ENCODE data around the gene BACH2.
A peak's percentile ranks its signal among the peaks of the same experiment; 100 is the strongest.

BACH2 gene

DNA sequence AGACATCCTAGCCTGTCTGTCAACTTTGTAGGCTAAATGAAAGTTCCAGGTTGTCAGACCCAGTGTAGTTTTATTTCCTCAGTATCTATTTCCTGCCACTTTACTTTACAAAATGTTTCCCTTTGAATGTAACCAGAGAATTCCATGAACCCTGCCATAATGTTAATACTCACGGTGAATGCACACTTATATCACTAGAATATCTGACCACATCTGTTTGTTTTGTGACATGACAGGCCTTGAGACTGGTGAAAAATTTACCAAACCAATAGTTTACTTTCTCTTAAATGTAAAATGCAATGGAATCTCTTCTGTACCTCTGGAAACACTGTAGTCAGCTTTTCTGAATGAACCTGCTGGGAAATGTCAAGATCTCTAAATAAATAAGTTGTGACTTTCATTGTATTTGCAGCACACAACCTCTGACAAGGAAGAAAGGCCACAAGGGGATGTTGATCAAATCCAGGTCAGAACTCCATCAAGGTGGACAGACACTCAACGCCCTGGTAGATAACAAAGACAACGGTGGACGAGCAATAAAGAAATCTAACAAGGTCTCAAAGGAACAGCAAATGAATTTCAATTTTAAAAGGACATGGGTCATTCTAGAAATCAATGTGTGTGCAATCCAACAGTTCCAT, 59.2 kb downstream of the BACH2 start:
- no peak for DNase-seq

DNA sequence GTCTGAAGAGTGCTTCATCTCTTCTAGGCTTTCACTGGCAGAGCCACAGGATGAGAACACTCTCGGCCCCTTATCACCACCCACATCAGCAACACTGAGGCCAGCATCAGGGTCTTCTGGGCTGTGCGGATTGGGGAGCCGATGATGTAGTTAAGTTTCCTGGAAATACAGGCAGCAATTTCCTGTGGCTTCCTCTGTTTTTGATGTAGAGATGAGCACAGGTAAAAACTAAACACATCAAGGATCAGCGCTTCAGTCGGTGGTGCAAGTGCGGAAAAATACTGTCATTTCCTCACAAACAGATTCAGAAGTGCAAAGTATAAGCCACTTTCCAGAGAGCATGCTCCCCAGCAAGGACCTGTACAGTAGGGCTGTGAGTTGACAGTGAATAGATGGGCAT, 62.6 kb downstream of the BACH2 start:
- no peak for DNase-seq

DNA sequence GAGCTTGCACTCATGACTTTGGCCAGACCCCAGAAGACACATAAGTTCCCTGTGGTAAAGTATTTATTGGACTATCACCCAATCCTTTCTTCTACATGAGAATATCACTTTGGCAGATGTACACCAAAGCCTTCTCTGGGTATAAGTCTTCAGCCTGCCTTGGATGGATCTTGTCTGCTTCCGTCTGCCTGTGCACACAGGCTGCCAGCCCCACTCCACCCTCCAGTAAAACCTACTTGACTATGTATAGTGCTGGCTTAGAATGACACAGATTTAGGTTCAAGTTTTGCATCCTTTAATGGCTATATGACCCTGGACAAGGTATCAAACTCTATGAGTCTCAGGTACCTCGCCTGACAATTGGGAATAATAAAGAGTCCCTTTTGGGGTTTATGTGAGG, 63.4 kb downstream of the BACH2 start:
- DNase-seq = no peak

DNA sequence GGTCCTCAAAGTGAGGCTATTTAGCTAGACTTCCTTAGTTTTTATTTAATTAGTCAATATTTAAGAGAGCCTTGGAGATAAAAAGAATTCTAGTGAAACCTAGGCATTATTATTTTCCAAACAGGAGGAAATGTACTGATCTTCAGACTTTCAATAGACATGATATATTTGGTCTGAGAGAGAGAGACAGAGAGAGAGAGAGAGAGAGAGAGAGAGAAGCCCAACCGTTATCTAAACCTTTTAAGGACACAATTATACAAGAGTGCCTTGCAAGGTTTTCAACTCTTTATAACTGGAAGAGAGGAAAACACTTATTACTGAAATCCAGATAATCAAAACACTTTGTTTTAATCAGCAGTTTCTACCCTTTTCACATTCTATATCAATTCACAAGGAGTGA, 64.8 kb downstream of the BACH2 start:
- no peak for DNase-seq

DNA sequence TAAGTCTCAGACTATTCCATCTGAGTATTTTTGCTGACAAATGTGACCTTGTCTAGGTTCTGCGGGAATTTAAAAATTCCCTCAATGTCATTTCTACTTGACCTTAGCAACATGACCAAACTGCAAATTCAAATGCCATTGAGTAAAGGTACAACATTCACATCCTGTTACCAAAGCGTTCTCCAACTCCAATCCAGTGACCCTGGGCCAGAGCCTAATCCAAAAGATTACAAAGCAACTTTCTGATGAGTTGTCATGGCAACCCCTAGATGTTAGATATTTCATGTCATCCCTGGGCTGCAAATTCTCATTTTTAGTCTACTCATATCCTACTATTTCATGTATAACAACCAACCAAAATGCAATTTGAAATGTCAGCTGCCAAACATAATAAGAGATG, 65.3 kb downstream of the BACH2 start:
- DNase-seq = no peak

DNA sequence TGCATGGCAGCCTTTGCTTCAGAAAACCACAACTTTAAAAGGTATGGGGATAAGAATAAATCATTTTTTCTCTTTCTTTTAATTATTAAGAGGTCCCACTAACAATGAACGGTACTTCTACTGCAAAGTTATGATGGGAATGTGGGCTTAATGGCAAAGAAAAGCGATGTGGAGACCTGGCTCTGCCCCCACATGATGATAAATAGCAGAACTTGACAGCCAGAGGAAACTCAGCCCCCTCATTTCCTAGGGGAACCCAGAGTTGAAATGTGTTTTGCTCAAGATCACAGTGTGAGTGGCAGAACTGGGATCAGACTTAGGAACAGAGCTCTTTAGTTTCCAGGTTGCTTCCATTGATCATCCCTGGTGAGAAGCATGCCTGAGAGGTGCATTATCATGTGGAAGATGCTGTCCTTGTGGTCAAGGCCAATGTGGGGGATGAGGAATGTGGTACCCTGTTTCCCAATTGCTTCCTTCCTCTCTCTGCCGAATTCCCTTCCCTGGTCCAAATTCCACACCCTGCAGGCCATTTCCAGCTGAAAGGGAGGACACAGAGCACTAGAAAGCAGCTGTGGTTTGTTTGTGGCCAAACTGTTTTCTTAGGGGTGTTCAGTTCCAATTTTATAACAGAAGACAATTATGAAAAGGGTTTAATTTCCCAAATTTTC, 66.0 kb downstream of the BACH2 start:
- DNase-seq = no peak

DNA sequence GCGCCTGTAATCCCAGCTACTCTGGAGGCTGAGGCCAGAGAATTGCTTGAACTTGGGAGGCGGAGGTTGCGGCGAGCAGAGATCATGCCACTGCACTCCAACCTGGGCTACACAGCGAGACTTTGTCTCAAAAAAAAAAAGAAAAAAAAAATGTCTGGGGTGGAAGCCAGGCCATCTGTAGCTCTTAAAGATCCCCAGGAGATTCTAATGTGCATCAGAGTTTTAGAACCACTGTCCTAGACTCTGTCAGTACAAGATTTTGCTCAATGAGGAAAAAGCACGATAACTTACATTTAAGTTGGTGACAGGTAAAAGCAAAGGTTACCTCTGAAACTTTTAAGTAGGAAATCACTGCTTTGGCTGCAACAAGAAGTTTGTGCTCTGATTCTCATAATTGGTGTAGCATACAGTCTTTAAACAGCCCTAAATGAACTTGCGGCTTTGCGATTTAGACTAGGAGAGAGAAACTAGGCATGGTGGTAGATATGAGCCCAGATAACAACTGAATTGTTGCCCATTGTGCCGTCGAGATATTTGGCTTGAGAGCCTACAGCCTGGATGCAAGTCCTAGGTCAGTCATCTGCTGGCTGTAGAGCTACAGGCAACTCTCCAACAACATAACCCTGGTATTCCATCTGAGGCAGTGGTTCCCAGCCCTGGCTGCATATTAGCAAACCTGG, 67.2 kb downstream of the BACH2 start:
- no peak for DNase-seq

DNA sequence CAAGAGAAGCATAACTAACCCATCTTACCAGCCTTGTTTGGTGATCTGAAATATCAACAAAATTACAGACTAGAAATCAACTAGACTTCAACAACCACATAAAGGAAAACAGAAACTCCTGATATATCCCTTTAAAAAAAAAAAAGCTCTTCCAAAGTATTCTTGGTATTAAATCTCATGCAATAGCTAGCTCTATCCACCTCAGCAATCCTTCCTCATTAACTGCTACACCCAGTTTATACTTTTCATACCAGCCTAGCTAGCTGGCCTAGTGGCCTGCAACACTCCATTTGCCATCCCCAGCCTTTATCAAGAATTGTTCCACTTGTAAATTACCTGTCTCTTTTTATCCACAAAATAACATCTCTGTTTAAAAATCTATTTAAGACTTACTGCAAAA, 69.0 kb downstream of the BACH2 start:
- DNase-seq = no peak

DNA sequence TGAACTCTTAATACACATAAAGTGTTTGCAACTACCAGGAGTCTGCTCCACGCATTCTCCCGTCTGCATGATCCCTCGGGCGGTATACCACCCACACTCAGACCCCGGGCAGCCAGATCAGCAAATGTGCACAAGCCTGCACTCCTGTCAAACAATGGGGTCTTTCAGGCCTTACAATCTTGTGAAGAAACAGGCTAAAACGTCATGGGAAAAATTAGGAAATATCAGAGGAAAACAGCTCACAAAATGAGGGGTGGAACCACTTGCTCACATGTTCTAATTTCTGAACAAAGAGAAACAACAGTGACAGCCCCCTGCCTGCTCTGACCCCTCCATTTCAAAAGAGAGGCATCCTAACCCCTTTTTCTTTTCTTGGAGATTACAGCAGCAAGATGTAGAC, 69.4 kb downstream of the BACH2 start:
- DNase-seq = no peak

DNA sequence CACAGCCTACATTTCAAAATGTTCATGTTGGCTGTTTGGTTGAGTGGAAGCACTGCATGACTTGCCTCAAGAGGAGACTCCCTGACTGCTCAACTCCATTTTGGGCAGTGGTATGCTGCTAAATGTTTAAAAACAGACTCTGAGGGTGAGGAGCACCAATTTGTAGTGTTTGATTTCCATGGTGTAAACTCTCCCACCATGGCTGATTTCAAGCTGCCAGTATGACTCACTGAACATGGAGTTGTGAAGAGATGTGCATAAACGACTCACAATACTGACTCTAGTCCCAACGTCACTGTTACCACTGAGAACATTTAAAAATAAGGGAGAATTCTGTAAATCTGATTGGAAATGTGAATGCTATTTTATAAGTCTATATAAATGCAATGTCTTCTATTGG, 70.4 kb downstream of the BACH2 start:
- DNase-seq = no peak

DNA sequence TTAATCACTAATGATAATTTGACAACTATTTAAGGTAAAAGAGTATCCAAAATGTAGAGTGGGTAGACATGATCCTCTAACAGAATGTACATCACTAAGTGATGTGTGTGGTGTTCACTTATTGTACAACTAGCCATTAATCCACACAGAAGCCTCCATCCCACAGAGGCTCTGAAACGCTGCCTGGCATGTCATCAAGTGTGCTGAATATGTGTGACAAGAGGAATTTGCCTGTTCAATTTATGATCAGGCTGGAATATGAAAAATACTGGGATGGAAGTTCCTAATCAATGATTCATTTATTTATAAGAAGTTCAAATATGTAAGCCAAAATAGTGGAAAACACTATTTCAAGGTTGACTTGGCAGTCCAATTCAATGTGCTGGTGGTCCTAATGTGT, 72.4 kb downstream of the BACH2 start:
- DNase-seq = no peak

DNA sequence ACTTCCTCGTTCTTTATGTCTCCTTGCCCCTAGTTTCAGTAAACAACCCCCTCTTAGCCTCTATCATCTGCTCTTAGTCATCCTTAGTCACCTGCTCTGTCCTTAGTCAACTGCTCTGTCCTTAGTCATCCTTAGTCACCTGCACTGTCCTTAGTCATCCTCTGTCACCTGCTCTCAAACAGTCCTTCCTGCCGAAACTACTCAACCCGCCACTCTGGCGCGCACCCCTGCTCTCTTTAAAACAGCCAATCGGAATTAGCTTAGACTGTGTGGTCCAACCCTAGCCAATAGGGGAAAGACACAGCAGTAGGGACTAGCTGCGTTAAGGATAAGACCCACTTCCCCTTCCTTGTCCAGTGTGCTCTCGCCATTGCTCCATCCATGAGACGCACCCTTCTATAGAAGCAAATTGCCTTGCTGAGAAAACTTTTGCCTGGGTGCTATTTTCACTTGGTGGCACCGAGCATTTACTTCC, 73.9 kb downstream of the BACH2 start:
- DNase-seq = no peak

DNA sequence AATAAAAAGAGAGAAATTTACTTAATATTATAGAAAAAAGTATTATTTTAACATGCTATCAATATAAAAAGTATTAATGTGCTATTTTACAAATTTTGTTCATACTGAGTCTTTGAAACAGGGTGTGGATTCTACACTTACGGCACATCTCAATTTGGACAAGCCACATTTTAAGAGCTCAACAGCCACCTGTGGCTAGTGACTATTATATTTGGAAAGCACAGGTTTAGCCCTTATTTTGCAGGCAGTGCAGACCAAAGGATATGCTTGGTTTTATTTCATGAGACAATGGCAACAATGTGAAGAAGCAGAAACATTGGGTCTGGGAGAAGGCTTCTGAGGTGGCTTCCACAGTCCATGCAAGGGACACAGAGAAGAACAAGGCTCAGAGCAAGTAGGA, 74.6 kb downstream of the BACH2 start:
- no peak for DNase-seq

DNA sequence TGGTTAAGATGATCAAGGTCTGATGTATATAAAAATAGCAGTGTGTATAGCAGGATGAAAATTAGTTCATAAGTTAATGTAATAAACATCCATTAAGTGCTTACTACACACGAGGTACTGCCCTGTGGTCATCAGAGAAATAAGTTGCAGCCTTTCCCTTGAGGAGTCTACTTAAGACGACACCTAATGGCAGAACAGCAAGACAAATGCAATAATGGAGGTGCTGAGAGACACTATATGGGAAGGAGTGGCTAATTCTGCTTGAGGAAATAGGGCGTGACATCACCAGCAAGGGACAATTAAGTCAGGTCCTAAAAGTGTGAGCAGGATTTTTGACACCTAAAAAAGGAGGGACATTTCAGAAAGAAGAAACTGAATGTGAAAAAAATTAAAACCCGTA, 75.2 kb downstream of the BACH2 start:
- DNase-seq = no peak

DNA sequence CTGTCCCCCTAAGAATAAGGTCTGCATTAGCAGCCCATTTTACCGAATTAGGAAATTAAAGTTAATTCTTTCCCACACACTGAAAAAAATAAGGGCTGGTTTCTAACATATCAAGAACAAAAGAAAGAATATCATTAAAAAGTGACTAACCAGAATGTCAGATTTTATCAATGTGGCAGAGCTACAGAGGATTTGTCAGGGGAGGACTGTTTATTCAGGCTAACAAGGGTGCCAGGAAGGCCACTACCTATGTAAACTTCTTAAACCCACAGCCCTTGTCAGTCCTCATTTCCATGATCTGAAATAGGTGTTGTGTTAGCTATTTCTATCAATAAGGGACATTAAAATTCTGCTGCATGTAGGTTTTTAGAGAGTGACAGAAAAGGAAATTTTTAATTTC, 76.4 kb downstream of the BACH2 start:
- no peak for DNase-seq

DNA sequence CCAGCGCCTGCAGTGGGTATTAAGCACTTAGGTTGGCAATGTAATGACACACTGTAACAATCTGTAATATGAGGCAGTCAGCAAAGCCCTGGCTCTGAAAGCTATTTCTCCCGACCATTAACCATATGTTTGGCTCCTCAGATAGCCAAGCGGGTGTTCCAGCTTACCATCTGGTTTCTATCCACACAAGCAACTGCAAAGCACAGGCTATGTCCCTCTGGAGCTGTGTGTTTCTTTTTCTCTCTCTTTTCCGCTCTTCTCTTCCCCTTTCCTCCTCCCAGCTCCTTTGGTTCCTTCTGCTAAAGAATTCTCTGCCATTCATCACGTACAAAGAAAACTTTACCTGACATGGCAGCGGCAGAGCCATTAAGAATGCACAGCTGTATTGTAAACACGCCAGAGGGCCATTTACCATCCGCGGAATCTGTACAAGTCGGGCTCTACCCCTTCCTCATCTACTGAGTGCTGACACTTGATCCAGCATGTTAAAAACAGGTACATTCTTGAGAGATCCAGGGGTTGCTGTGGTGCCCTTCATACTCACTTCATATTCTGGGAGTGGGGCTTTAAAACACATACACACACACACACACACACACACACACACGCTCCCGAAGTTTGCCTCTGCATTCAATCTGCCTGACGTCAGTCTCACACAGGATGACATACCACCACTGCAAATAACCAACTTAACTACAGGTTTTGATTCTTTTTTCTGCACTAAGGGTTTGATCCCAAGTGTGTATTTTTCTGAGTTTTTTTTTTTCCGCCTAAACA, 77.2 kb downstream of the BACH2 start:
- peak in 1 of 2 experiments; percentile 42 for DNase-seq

DNA sequence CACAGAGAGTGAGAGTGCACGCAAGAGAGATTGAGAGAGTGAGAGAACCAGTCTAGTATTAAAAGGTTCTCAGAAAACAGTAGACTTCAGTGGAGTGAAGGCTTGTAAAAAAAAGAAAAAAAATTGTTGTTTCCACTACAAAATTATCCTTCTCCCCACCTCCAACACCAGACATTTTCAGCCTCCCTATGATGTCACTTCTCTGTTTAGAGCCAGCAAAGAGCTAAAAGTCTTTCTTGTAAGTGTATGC, 77.8 kb downstream of the BACH2 start:
- no peak for DNase-seq

DNA sequence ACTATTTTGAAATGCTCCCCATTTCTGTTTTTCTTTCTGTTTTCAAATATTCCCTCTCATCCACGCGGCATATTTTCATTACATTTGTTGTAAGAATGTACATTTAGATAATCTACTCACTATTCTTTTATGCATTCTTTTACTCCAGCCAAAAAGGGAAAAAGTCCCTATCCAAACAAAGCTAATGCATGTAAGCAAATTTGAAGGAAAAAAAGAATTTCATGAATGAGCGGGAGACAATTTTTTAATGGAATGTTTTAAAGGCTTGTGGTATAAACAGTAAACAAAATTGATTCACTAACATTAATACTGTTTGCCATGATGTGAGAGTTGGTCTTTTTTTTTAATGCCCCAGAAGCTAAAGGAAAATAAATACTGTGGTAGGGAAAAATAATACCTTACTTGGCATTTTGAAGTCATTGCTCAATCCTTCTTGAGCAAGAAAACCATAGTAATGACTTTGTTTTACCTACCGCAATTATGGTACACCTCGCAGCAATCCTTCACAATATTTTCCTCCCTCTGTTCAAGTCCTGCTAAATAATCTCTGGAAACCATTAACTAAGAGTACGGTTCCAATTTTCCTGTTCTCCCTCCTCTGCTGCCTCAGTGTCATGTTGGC, 79.0 kb downstream of the BACH2 start:
- DNase-seq = no peak

DNA sequence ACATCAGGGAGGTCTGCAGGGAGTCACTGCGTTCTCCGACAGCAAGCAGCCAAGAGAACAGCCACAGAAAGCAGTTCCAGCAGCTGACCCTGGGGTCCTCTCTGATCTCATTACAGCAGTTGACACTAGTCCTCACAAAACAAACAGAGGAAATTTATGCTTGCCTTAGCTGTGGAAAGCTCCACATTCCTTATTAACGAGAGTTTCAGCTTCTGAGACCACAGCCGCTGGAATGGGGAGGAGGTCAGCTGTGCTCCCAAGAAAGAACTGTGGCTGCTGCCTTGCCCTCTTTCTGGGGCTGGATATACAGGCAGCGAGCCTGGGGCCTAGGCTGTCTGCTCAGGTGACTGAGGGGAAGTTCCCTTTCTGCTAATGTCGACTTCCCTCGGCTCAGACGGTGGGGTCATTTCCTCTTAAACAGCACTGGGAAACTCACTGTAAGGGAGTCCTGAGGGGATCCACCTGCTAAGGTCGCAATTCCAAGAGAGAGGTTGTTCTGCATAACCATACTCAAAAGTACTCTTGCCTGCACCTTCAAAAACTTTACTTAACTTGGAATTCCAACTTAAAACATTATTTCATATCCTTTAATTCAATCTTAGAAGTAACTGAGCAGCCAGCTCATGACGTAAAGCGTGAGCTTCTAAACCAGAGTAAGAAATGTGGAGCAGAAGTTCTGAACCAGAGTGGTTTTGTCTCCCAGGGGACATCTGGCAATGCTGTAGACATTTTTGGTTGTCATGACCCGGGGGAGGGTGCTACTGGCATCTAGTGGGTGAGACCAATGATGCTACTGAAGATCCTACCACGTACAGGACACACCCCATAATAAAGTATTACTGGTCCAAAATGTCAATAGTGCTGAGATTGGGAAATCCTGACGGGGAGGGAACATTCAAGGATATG, 80.3 kb downstream of the BACH2 start:
- no peak for DNase-seq

DNA sequence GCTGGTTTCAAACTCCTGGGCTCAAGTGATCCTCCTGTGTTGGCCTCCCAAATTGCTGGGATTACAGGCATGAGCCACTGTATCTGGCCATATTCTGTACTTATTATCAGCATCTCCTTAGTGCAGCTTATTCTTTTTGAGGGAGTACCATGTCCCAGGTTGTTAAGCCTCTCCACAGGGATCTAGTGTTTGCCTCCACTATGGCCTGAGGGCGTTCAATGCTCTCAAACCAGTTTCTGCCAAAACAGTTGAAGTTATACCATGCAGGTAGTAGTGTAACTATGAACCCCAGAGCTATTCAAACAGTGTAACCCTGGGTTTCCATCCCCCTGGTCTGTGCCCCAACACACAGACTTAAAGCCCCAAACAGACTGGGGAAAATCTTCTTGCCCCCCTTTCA, 81.7 kb downstream of the BACH2 start:
- no peak for DNase-seq

DNA sequence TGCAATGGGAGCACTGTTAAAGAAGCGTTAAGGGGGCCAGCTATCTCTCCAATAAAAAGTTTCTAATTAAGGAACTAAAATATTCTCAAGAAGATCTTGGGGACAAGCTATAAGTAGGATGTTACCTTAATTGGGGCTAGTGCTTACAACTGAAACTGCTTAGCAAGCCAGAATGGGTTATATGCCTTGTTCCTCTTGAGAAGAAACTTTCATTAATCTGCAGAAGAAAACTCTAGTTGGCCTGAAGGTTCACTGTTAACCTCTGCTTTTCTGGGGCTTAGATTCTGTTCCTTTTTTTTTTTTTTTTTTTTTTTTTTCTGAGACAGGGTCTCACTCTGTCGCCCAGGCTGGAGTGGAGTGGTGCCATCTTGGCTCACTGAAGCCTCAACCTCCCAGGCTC, 82.2 kb downstream of the BACH2 start:
- no peak for DNase-seq

DNA sequence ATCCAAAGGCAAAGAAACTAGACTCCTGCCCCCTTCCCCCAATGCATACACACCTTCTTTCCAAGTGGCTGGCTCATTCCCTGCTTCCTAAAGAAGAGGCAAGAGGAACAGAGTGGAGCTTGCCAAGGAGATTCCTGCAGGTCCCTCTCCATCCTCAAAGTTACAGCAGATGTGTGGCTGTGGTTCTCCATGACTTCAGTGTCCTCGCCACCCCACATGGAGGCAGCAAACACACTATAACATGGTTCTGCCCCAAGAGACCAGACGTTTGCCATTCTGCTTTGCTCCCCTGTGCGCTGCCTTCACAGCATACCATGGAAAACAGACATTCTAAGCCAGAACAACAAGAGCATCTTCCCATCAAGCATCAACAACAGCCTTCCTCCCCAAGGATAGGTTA, 84.4 kb downstream of the BACH2 start:
- DNase-seq = no peak

All from cerebellar nuclear complex (tissue), 1 donor.